ENCODE measurements around the gene LSR. TPM values are rescaled to one million over a fixed set of nuclear protein-coding genes. Genes with fewer than 3 reads are reported as not detected.

Gene LSR
- total RNA-seq, 6 experiments from 2014 or later: 96.6 to 138 (median 112) TPM

DNA sequence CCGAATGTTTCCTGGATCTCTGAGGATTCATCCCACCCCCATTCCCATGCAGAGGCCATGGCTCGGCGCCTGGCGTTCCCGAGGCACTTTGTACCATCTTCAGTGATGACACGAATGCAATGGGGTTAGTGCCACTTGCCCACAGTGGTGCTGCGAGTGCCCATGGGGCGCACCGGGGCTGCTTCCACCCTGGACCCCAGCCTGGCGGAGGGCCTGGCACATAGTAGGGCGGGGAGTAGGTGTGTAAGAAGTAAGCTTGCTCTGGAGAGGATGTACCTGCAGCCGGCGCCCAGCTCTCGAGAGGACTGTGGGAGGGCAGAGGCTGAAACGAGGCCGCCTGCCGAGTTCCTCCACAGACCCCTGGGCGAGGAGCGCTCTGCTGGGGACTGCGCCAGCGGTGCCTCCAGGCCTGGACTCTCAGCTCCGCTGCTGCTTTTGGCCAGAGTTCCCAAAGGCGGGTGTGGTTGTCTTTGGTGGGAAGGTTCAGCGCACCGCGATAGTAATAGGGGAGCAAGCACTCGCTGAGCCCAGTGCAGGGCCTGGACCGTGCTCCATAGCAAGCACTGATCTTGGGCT lies 28.0 kb downstream of the LSR start:
- 90% methylated on average over 7 of the region's 28 CpGs for WGBS (ENCODE audit: insufficient coverage, low coverage, low lambda C conversion rate, missing lambda C conversion rate)
- intact Hi-C loops (cut with DNase I): no loop called here
- Histone ChIP-seq H3K36me3 (peaks cover 0 to 15% (median 6%) of the 10 kb centered on the region in 4 donors), H3K4me3 (no peak overlapping the region), H3K27me3 (no peaks in the 10 kb centered on the region), H3K27ac (no peak overlapping the region), H3K4me1 (peaks cover 0 to 30% (median 14%) of the 10 kb centered on the region in 4 donors), H3K9me3 (no peaks in the 10 kb centered on the region)
- DNase-seq (no peak), ATAC-seq (no peak)
- no peak for TF ChIP-seq POLR2A (IDR thresholded peaks at IDR 0.05)
- TF ChIP-seq, protein P1, sequence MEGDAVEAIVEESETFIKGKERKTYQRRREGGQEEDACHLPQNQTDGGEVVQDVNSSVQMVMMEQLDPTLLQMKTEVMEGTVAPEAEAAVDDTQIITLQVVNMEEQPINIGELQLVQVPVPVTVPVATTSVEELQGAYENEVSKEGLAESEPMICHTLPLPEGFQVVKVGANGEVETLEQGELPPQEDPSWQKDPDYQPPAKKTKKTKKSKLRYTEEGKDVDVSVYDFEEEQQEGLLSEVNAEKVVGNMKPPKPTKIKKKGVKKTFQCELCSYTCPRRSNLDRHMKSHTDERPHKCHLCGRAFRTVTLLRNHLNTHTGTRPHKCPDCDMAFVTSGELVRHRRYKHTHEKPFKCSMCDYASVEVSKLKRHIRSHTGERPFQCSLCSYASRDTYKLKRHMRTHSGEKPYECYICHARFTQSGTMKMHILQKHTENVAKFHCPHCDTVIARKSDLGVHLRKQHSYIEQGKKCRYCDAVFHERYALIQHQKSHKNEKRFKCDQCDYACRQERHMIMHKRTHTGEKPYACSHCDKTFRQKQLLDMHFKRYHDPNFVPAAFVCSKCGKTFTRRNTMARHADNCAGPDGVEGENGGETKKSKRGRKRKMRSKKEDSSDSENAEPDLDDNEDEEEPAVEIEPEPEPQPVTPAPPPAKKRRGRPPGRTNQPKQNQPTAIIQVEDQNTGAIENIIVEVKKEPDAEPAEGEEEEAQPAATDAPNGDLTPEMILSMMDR (IDR thresholded peaks at IDR 0.05): no peak

- Histone ChIP-seq H3K27ac (no peak overlapping the region), H3K9me3 (no peaks in the 10 kb centered on the region), H3K27me3 (no peaks in the 10 kb centered on the region), H3K4me1 (peaks cover 0 to 38% (median 10%) of the 10 kb centered on the region in 4 donors), H3K36me3 (peaks cover 0 to 14% (median 5%) of the 10 kb centered on the region in 4 donors), H3K4me3 (no peak overlapping the region)
- DNase-seq (peak in 1 of 3 donors; percentile 78), ATAC-seq (peak in 3 of 4 donors; percentile 2 to 35 (median 32))
- TF ChIP-seq POLR2A (IDR thresholded peaks at IDR 0.05): no peak
- TF ChIP-seq, protein P1 (IDR thresholded peaks at IDR 0.05): no peak
- intact Hi-C loops (cut with DNase I): no loop called here
- WGBS (ENCODE audit: insufficient coverage, low coverage, low lambda C conversion rate, missing lambda C conversion rate): 92% methylated on average over 14 of the region's 45 CpGs
Observed at GRCh38 chr19:35278578-35279284, 29.9 kb downstream of the LSR start.

DNA sequence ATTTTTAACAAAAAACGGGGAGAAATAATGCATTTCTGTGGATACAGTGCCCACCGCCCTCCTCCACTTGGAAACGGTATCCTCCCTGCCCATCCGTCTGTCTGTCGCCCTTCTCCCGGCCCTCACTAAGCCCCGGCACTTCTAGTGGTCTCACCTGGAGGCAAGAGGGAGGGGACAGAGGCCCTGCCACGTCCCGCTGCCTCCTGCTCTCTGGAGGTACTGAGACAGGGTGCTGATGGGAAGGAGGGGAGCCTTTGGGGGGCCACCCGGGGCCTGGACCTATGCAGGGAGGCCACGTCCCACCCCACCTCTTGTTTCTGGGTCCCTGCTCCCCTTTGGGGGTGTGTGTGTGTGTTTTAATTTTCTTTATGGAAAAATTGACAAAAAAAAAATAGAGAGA lies 30.6 kb downstream of the LSR start:
- peaks cover 0 to 9% (median 4%) of the 10 kb centered on the region in 4 donors for H3K36me3 ChIP-seq
- peaks cover 0 to 38% (median 10%) of the 10 kb centered on the region in 4 donors for H3K4me1 ChIP-seq
- no peak overlapping the region for H3K27ac ChIP-seq
- H3K4me3 ChIP-seq: no peak overlapping the region
- WGBS (ENCODE audit: insufficient coverage, low coverage, low lambda C conversion rate, missing lambda C conversion rate): 66% methylated on average over 9 of the region's 11 CpGs
- H3K9me3 ChIP-seq: no peaks in the 10 kb centered on the region
- TF ChIP-seq, protein P1 (IDR thresholded peaks at IDR 0.05): no peak
- no peak for TF ChIP-seq POLR2A (IDR thresholded peaks at IDR 0.05)
- H3K27me3 ChIP-seq: no peaks in the 10 kb centered on the region
- no peak for DNase-seq
- ATAC-seq: no peak
- intact Hi-C loops (cut with DNase I): no loop called here

GRCh38 chr19:35279985-35280821 lies 31.4 kb downstream of the LSR start:
- no peak for TF ChIP-seq POLR2A (IDR thresholded peaks at IDR 0.05)
- TF ChIP-seq, protein P1 (IDR thresholded peaks at IDR 0.05): no peak
- Histone ChIP-seq H3K9me3 (no peaks in the 10 kb centered on the region), H3K27ac (no peak overlapping the region), H3K4me3 (no peak overlapping the region), H3K4me1 (peaks cover 0 to 38% (median 10%) of the 10 kb centered on the region in 4 donors), H3K27me3 (no peaks in the 10 kb centered on the region), H3K36me3 (peaks cover 0 to 9% (median 4%) of the 10 kb centered on the region in 4 donors)
- WGBS (ENCODE audit: insufficient coverage, low coverage, low lambda C conversion rate, missing lambda C conversion rate): 57% methylated on average over 4 of the region's 12 CpGs
- intact Hi-C loops (cut with DNase I): no loop called here
- ATAC-seq (peak; percentile 29 to 67 (median 55)), DNase-seq (peak in 2 of 3 donors; percentile 58 to 84)
